Embryonic facial prominence (tissue), 1 donor: ENCODE results near the gene GPHA2.

Experiments used
- DNase-seq: peaks from one replicate; pipeline ENCODE4 v3.0.0-alpha.2; 2016; ENCODE audit errors: extremely low spot score

The GPHA2 gene

DNA sequence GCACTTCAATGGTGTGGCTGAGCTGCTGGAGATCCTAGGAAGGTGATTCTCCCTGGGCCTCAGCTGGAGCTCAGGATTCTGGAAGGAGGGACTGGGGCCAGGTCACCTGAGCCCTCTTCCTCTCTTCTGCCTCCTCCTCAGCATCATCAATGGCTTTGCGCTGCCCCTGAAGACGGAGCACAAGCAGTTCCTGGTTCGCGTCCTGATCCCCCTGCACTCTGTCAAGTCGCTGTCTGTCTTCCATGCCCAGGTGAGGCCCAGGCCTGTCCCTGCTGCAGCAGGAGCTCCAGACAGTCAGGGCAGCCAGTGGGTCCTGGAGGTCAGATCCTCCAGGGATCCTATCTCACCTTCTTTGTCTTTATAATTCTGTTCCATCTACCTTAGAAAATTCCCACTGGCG lies 5.4 kb downstream of the GPHA2 start:
- no peak for DNase-seq

DNA sequence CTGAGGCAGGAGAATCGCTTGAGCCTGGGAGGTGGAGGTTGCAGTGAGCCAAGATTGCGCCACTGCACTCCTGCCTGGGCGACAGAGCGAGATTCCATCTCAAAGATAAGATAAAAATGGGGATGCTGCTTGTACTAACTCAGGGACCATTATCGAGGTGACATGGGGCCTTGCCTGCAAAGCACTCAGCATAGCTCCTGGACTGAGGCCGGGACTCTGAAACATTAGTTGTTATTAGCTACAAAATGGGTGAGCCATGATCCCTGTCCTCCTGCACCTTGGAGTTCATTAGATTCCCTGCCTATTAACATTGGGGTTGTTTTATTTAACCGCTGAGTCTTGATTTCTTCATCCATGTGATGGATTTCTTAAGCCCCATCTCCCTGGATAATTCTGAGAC lies 6.1 kb downstream of the GPHA2 start:
- no peak for DNase-seq

DNA sequence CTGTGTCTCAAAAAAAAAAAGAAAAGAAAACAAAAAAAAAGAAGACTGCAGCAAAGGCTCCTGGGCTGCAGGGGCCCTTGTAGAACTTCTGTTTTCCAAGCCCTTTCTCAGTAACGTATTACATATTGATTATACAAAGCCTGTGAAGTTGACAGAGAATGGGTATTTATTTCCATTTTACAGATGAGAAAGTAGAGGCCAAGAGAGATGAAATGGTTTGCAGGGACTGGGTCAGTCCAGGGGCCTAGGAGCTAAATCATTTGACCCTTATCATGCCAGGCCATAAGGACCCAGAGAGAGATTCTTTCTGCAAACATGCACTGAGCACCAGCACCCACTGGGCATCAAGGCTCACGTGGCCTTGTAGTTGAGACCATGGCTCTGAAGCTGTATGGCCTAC lies 6.7 kb downstream of the GPHA2 start:
- DNase-seq, result no peak

DNA sequence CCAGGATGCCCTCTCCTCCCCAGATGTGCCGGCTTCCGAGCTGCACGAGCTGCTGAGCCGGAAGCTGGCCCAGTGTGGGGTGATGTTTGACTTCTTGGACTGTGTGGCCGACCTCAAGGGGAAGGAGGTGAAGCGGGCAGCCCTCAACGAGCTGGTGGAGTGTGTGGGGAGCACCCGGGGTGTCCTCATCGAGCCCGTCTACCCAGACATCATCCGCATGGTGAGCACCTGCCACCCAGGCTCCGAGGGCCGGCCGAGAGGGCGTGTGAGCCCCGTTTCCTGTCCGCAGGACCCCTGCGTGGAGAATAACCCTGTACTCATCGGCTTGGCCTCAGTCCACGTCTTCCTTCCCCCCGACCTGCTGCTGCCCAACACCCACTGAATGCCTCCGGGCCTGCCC lies 9.0 kb downstream of the GPHA2 start:
- DNase-seq, result no peak

DNA sequence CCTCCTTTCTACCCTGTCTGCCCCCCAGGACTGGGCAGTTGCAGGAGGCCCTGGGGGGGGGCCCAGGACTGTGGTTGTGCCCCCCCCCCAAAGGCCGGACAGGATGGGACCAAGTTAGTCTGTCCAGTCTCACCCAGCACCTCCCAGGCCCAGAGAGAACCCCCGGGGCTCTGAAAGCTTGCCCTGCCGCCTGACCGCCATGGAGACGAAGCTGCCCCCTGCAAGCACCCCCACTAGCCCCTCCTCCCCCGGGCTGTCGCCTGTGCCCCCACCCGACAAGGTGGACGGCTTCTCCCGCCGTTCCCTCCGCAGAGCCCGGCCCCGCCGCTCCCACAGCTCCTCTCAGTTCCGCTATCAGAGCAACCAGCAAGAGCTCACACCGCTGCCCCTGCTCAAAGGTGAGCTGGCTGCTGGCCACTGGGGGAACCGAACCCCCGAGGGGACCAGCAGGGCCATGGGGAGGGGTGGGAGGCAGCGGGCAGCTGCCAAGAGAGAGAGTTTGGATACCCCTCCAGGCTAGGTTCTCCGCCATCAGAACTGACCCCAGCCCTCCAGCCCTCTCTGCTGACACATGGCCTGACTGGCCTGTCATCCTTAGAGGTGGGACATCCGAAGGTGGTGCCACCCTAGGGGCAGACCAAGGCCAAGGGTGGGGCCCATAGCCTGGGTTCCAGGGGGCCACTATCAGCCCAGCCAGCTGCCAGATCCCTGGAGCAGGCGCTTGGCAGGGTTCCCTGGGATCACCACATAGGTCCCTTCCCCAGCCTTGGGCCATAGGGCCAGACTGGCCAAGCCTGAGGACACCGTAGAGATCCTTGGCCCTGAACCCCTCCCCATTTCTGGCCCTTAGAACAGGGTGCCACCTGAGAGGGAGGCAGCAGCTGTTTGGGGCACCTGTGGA lies 9.9 kb downstream of the GPHA2 start:
- no peak for DNase-seq

DNA sequence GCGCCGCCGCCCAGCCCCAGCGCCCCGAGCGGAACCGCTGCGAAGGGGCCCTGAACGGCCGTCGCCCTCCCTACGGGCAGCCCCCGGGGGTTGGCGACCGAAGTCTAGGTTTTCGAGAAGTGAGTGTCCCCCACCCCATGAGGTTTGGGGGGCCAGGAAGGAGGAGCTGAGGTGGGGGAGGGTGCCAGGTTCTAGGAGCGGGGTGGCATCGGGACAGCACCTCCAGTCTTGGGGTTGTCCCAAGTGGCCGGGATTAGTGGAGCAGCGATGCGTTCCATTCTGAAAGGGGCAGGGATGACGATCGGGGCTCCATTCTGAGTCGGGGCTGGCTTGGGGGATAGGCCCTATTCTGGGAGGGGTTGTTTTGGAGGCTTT lies 10.8 kb downstream of the GPHA2 start:
- no peak for DNase-seq

GRCh38 chr11:64923944-64924909 lies 11.5 kb downstream of the GPHA2 start, which contains the start of gene PPP2R5B:
TSS of gene PPP2R5B (plus strand) at chr11:64924689. CDS start at chr11:64925735, 1,046 bp downstream.
- peak; percentile 84 for DNase-seq

DNA sequence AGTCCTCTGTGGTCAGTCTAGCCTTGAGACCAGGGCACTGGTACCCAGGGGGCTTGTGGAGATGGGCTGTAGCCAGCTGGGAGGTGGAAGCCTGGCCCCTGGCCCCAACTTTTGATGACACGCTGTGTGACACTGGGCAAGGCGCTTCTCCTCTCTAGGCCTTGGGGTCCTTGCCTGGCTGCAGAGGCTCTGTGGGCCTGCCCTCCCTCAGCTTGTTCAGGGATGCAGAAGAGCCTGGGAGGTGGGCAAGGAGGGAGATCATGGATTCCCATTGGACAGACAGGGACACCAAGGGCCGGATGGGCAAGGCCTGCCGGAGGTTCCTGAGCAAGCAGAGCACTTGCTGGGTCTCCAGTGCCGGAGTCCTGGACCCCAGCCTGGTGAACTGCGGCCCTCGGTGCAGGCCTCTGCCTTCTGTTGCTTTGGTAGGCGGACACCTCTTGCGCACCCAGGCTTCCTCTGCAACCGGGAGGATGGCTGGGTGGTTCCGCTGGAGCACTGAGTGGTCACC lies 12.5 kb downstream of the GPHA2 start:
- DNase-seq, result no peak

DNA sequence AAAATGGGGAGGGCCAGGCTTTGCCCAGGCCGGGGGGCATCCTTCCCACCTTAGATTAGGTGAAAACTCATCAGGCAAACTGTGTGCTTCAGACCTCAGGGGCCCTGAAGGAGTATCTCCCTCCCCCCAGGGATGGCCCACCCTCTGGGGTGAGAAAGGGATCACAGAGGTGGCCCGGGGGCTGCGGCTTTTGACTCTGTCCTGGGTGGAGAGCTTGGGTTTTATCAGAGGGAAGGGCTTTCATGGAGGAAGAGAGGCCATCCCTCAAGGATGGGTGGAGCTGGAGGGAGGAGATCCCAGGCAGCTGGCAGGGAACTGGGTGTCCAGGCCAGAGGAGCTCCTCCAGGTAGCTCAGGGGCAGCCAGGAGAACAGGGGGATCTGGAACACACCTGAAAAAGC lies 14.3 kb downstream of the GPHA2 start:
- DNase-seq, result no peak

DNA sequence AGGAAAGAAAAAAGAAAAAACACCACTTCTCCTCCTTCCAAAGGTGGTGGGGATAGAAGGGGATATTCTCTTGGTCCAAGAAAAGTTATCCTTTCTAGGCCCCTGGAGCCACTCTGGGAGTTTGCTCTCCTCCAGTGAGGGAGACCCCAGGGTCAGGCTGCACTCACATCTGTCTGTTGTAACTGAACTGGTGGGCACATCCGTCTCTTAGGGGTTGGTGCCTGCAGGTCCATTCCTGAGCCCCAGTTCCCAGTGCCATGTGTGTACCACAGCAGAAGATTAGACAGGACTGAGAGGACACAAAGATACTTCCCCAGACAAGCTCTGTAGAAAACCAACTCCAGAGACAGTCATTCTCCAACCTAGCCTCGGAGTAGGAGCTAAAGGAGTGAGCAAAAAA lies 15.6 kb downstream of the GPHA2 start:
- no peak for DNase-seq

- DNase-seq, result no peak
These were observed 16.1 kb downstream of the GPHA2 start for GRCh38 chr11:64919627-64920026.

DNA sequence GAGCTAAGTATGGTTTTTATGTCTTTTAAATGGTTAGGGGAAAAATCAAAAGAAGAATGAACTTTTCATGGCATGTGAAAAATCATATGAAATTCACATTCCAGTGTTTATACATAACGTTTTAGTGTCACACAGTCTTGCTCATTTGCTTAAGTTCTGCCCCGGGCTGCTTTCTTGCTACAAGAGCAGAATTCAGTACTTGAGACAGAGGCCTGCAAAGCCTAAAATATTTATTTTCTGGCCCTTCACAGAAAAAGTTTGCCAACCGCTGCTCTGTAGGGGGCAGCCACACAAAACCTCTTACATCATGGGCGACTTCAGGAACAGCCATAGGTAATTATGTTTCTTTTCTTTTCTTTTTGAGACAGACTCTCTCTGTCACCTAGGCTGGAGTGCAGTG lies 17.7 kb downstream of the GPHA2 start:
- DNase-seq, result no peak

DNA sequence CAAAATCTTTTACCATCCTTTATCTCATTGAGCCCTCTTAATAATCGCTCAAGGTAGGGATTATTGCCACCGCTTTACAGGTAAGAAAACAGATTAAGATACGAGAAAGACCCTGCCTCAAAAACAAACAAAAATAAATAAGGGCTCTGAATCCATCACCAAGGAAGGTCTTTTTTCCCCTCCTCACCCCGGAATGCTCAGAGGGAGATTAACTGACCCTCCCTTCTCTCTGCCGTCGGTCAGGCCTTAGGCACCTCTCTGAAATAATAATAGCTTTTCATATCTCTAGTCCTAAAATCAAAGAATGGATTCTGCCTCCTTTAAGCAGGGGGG lies 18.1 kb downstream of the GPHA2 start:
- DNase-seq, result no peak

DNA sequence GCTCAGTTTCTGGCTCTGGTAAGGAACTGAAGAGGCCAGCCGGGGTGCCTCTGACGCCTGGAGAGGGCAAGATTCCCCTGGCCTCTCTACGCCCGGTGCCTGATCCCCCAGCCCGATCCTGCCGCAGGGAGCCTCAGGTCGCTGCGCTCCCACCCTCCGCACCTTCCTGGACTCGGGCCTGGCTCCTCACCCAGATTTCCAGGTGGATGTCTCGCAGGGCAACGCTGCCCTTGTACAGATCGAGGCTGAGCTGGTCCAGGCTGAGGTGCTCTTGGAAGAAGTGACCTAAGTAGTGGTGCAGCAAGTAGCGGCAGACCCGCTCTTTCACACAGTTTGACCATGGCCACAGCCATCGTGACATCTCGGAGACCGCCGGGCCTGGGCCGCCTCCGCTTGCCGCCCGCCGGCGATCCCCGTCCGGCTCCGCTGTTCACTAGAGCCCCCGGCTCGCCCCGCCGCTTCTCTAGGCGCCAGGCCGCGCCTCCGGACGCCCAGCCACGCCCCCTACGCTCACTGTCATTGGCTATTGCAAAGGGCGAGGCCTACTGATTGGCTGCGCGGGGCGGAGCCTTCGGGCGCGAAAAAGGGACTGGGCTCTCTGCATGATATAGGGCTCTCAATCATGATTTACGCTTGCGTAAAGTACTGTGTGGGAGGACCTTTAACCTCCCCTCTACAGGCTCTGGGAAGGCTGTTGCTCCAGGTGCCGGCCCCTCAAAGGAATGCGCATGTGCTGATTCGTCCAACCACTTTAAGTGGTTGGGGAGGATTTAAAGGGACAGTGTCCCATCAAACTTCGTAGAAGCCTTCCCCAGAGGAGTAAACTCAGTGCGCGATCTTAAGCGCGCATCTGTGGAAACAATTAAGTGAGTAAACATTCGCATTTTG lies 18.7 kb downstream of the GPHA2 start, which contains the start of gene ATG2A:
ATG2A (minus strand) TSS at position 435 of the 888 bp plus-strand sequence; CDS start at position 361, 74 bp downstream.
- peak; percentile 99 for DNase-seq

- DNase-seq, result no peak
These were observed 19.5 kb downstream of the GPHA2 start for GRCh38 chr11:64916040-64916774.

GRCh38 chr11:64915376-64915887 lies 20.3 kb downstream of the GPHA2 start:
- no peak for DNase-seq

DNA sequence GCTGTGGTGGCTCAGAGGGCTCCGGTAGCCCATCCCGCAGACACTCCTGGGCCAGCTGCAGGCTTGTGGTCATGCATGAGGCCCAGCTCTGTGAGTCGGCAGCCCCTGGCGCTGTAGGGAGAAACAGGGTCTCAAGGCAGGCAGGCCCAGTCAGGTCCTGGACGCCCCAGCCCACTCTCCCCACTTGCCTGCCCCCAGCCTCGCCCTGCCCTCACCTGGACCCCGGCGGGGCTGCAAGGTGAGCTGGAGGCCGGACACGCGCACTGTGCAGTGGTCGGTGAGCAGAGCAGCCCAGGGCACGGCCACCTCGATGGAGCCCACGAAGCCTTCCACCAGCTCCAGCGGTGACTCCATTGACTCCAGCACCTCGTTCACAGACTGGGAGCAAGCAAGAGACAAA lies 21.6 kb downstream of the GPHA2 start:
- DNase-seq, result no peak

DNA sequence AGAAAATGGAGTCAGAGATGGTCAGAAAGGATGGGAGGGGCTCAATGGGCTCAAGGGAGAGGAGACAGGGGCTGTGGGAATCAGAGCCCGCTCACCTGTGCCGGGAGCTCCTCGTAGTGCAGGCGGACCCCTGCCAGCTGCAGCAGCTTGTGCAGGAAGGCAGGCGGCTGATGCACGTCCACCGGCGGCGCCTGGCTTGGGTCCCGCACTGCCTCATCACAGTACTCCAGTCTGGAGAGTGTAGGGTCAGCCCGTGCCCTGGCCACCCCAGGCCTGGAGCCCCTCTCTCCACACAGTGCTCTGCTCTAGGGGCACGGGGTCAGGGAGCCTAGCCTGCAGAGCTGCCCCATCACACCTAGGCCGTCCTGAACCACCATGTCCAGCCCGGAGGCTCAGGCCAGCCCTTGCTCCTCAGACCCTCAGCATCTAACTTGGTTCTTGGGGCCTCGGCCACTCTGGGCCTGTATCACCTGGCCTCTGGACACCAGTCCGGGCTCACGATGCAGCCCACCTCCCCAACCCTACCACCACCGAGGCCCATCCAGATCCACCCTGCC lies 22.4 kb downstream of the GPHA2 start:
- DNase-seq, result no peak

GRCh38 chr11:64911689-64912088 lies 24.0 kb downstream of the GPHA2 start:
- DNase-seq, result no peak

DNA sequence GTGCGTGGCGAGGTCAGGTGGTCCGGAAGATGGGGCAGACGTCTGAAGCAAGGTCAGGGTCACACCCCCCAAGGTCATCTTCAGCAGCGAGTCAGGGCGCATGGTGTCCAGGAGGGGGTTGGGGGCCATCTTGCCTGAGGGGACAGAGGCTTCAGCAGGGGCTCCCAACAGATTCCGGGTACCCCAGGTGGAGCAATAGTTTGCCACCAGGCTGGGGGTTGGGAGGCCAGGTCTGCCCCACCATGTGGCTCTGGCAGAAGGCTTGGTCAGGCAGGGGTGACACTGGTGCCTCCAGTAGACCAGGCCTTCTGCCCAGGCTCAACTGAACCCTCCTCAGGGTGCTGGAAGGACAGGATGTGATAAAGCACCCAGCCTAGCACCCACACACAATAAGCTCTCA lies 24.6 kb downstream of the GPHA2 start:
- no peak for DNase-seq
